GM12878 (cell line): ENCODE measurements around the gene SLC35C1. TPM values are rescaled to one million over a fixed set of nuclear protein-coding genes. Genes with fewer than 3 reads are reported as not detected.
A peak's percentile ranks its signal among the peaks of the same experiment; 100 is the strongest.

ENCODE experiments used
- ATAC-seq: fragments of 200-7000 bp; cut with Tn5 transposase; 3 replicates; pipeline ENCODE4 v1.9.1; 2020; ENCODE audit warnings: mild to moderate bottlenecking, moderate library complexity
- BruUV-seq: library from RNA; stranded (reverse); fragments of 400-500 nt; replicated peaks from 2 replicates; lab custom pipeline; 2021; lab: Mats Ljungman, UMichigan
- CTCF ChIA-PET: fragments of 300-600 bp; sonication (Branson Sonifier 250); formaldehyde crosslinking; extraction: SDS; loops from one replicate; lab custom pipeline; 2021; ENCODE audit warnings: inconsistent platforms; lab: Yijun Ruan, JAX
- POLR2A ChIA-PET: fragments of 350-600 bp; formaldehyde crosslinking; extraction: SDS; loops from one replicate; lab custom pipeline; 2021; ENCODE audit warnings: inconsistent platforms; lab: Charles Lee
- RAD21 ChIA-PET: fragments of 300-600 bp; sonication (Branson Sonifier 250); formaldehyde crosslinking; loops from one replicate; lab custom pipeline; 2023; ENCODE audit warnings: antibody characterized with exemption; ENCODE audit not compliant: unreplicated experiment; lab: Charles Lee
- SMC1A ChIA-PET: fragments of 300-600 bp; sonication (Branson Sonifier 250); formaldehyde crosslinking; loops from one replicate; lab custom pipeline; 2023; ENCODE audit not compliant: unreplicated experiment, uncharacterized antibody; lab: Charles Lee
- DNase-seq: peaks from one replicate; pipeline ENCODE4 v3.0.0-alpha.2; 2011; ENCODE audit warnings: low read depth, low spot score
- FAIRE-seq: peaks from 3 replicates; lab custom pipeline; 2011; peaks lifted over from hg19 to GRCh38; lab: Jason Lieb, UNC
- H2AFZ ChIP-seq: 2 replicates; pipeline ENCODE4 v1.6.0; 2011; ENCODE audit warnings: low read depth, low read length, control low read depth; ENCODE audit not compliant: control insufficient read depth
- H3K27ac ChIP-seq: 2 replicates; pipeline ENCODE4 v1.5.1; 2011; ENCODE audit warnings: control low read depth; ENCODE audit not compliant: control insufficient read depth, insufficient read depth
- H3K27me3 ChIP-seq, 2 experiments: replicated peaks in 1 of 2; 2 replicates each; pipeline versions ENCODE4 v1.6.0 to v1.6.1; 2011; ENCODE audit warnings: low read length in 1 of 2; ENCODE audit not compliant: control insufficient read depth in 2 of 2, insufficient read depth in 2 of 2
- H3K36me3 ChIP-seq, 2 experiments: 2 replicates each; pipeline ENCODE4 v1.5.1; 2011; ENCODE audit warnings: low read length in 1 of 2; ENCODE audit not compliant: control insufficient read depth in 2 of 2, insufficient read depth in 2 of 2
- H3K4me1 ChIP-seq: 2 replicates; pipeline ENCODE4 v1.6.1; 2011; ENCODE audit warnings: mild to moderate bottlenecking, low read length, moderate library complexity, mixed read lengths; ENCODE audit not compliant: control insufficient read depth, insufficient read depth
- H3K4me2 ChIP-seq: 2 replicates; pipeline ENCODE4 v1.6.0; 2011; ENCODE audit warnings: control low read depth; ENCODE audit not compliant: control insufficient read depth, insufficient read depth
- H3K4me3 ChIP-seq: fragments of 200-600 bp; sonication (generic); 2 replicates; pipeline ENCODE4 v1.5.1; 2016
- H3K79me2 ChIP-seq: 2 replicates; pipeline ENCODE4 v1.6.0; 2011; ENCODE audit warnings: low read length; ENCODE audit not compliant: control insufficient read depth, insufficient read depth
- H3K9ac ChIP-seq: 2 replicates; pipeline ENCODE4 v1.8.0; 2011; ENCODE audit warnings: low read length, control low read depth, mixed read lengths; ENCODE audit not compliant: control insufficient read depth, insufficient read depth
- H3K9me3 ChIP-seq: replicated peaks from 3 replicates; pipeline ENCODE4 v1.5.1; 2011; ENCODE audit warnings: mild to moderate bottlenecking, low read length; ENCODE audit not compliant: control insufficient read depth, insufficient read depth
- H4K20me1 ChIP-seq: 2 replicates; pipeline ENCODE4 v1.6.0; 2011; ENCODE audit not compliant: control insufficient read depth, insufficient read depth
- ATF7 ChIP-seq: fragments of 450-650 bp; IDR thresholded peaks from 2 replicates; pipeline ENCODE4 v1.6.1; 2016; ENCODE audit warnings: low read depth, mild to moderate bottlenecking
- JUNB ChIP-seq: IDR thresholded peaks from 2 replicates; pipeline ENCODE4 v1.6.1; 2016; ENCODE audit warnings: antibody characterized with exemption, mild to moderate bottlenecking
- SMARCA5 ChIP-seq: fragments of 450-650 bp; IDR thresholded peaks from 2 replicates; pipeline ENCODE4 v1.6.1; 2017; ENCODE audit warnings: mild to moderate bottlenecking
- ZNF217 ChIP-seq: fragments of 450-650 bp; IDR thresholded peaks from 2 replicates; pipeline ENCODE4 v1.6.1; 2017; ENCODE audit warnings: antibody characterized with exemption, mild to moderate bottlenecking
- WGBS: methylation state at CpG from one replicate; pipeline ENCODE4 v1.1.6; 2016; ENCODE audit warnings: low lambda C conversion rate; ENCODE audit not compliant: insufficient replicate concordance, insufficient coverage; ENCODE audit errors: missing lambda C conversion rate; 5-methylcytosine and 5-hydroxymethylcytosine counted together
- in situ Hi-C: fragments of 300-500 bp; cut with MboI; formaldehyde crosslinking; loops from 9 replicates; pipeline ENCODE4 v1.14.3; 2018; ENCODE audit warnings: mixed read lengths
- intact Hi-C: fragments of 100-400 bp; cut with micrococcal nuclease; formaldehyde crosslinking; loops from one replicate; pipeline ENCODE4 v1.14.2; 2022; ENCODE audit not compliant: unreplicated experiment
- polyA plus RNA-seq, 11 experiments: library from polyadenylated mRNA; depleted of rRNA in 4 of 11; unstranded in 6 of 11; stranded (reverse) in 5 of 11; fragments of >200 nt; fragmentation: Nextera tagmentation in 4 of 11; fragmentation: Illumina TruSeq in 1 of 11; extraction: Ambion mirVana in 4 of 11; extraction: Trizol in 1 of 11; gene quantifications; 1 replicate in 1 of 11; 2 replicates in 10 of 11; pipeline versions ENCODE4 v1.2.1 to v1.2.3, GENCODE V29; 2011 to 2016; ENCODE audit warnings: inconsistent platforms in 2 of 11, missing spikeins in 2 of 11, low read depth in 1 of 11
- total RNA-seq, 4 experiments: library from RNA; depleted of rRNA in 3 of 4; stranded (reverse); fragments of >200 nt in 3 of 4; fragmentation: Illumina TruSeq in 1 of 4; extraction: Trizol in 1 of 4; gene quantifications; 2 replicates each; pipeline versions ENCODE4 v1.2.1 to v1.2.3, GENCODE V29; 2013 to 2021

SLC35C1 gene
- total and polyA plus RNA-seq, 10 of the 15 experiments (the other 5 are each of a cell fraction or from before 2014, with no cell fraction given), result 0.55 to 9.7 (median 4.3) TPM

DNA sequence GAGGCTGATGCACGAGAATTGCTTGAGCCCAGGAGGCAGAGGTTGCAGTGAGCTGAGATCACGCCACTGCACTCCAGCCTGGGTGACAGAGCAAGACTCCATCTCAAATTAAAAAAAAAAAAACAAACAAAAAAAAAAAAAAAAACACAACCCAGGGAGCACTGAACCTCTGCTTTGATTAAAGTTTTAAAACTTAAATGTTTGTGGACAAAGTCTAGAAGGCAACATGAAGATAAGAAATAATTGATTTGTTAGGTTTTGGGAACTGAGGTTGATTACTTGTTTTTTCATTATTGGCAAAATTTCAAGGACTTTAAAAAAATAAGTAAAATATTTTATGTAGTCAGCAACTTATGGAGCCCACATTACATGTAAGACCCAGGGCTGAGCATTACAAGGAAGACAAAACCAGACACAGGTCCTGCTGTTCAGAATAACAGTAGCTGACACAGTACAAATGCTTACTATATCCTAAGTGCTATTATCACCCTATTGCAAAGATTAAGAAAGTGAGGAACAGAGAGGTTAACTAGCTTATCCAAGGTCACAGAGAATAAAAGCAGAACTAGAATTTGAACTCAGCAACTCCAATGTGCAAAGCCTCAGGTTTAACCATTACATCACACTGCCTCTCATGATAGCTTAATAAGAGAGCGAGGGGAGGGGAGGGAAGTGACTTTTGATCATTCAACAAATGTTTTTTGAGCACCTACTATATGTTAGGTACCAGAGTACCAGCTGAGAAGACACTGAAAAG is 40.1 kb downstream of the SLC35C1 start:
- H3K4me3 ChIP-seq, result no peak overlapping the region
- H3K36me3 ChIP-seq, result no peaks in the 10 kb centered on the region
- peaks cover 2% of the 10 kb centered on the region; the same call in 1 of the 2 replicates for H3K4me1 ChIP-seq
- FAIRE-seq, result no peak
- H3K4me2 ChIP-seq, result no peak overlapping the region
- peaks cover 5% of the 10 kb centered on the region; the same call in 1 of the 2 replicates for H3K79me2 ChIP-seq
- ChIA-PET CTCF (interaction anchor here (0.7 to 6.4 kb wide), 7 partner anchors 11 to 897 kb away, joined by 3 to 36 read pairs (median 20); no protein-coding TSS in a partner anchor), SMC1A (interaction anchor here (0.5 to 2.9 kb wide), 6 partner anchors 39 to 952 kb away, joined by 3 to 10 read pairs (median 4); partner anchors contain the start of gene PEX16)
- intact Hi-C loops, result loop anchor here (10.0 kb wide), 2 partner anchors 160 to 280 kb away; partner anchors contain the start of gene PHF21A
- DNase-seq, result no peak
- peaks cover 2% of the 10 kb centered on the region; the same call in 1 of the 2 replicates for H4K20me1 ChIP-seq
- H3K27ac ChIP-seq, result no peak overlapping the region
- TF ChIP-seq ZNF217 (peak; percentile 33; the same call in 1 of the 2 replicates), JUNB (no peak), SMARCA5 (0 out of 2 replicates have a peak, but pooled peaks have one; percentile 39), ATF7 (peak; percentile 27; the same call in 1 of the 2 replicates)
- TF ChIP-seq, all 136 proteins: peak for 3
- no peaks in the 10 kb centered on the region for H3K9me3 ChIP-seq
- in situ Hi-C loops, result no loop called here
- ChIA-PET RAD21 (interaction anchor here (0.6 to 2.7 kb wide), 8 partner anchors 21 to 271 kb away, joined by 3 to 23 read pairs (median 4); partner anchors contain the start of genes PEX16 and SLC35C1), POLR2A (interaction anchor here (0.7 to 2.7 kb wide), 5 partner anchors 26 to 46 kb away, joined by 3 to 27 read pairs (median 10); partner anchors contain the start of gene SLC35C1)
- no peak for ATAC-seq
- H3K27me3 ChIP-seq, result no peaks in the 10 kb centered on the region
- no peak overlapping the region for H3K9ac ChIP-seq
- WGBS, result 0% methylated on average over 2 of the region's 3 CpGs
- H2AFZ ChIP-seq, result no peak overlapping the region
- no TSS peak for BruUV-seq
